Fibroblast of lung (primary cell): ENCODE data around the gene TENM3. TPM values are rescaled to one million over a fixed set of nuclear protein-coding genes. Genes with fewer than 3 reads are reported as not detected.

ENCODE experiments used
- DNase-seq, 2 donors: peaks; one replicate each; pipeline versions ENCODE4 v3.0.0 to v3.0.0-alpha.2; 2010; ENCODE audit warnings: low read depth in 2 of 2
- H2AFZ ChIP-seq: 2 replicates; pipeline ENCODE4 v1.5.1; 2012; ENCODE audit warnings: low read length, control low read depth, inconsistent platforms
- H3K27ac ChIP-seq: 2 replicates; pipeline ENCODE4 v1.5.1; 2011; ENCODE audit warnings: low read length, control low read depth; ENCODE audit not compliant: insufficient read depth
- H3K27me3 ChIP-seq: 2 replicates; pipeline ENCODE4 v1.5.1; 2011; ENCODE audit warnings: mild to moderate bottlenecking, low read length; ENCODE audit not compliant: control insufficient read depth, insufficient read depth
- H3K36me3 ChIP-seq: 2 replicates; pipeline ENCODE4 v1.5.1; 2011; ENCODE audit warnings: low read length; ENCODE audit not compliant: control insufficient read depth, insufficient read depth
- H3K4me1 ChIP-seq: 2 replicates; pipeline ENCODE4 v1.5.1; 2011; ENCODE audit warnings: low read length; ENCODE audit not compliant: control insufficient read depth, insufficient read depth; ENCODE audit errors: extremely low read depth
- H3K4me2 ChIP-seq: 2 replicates; pipeline ENCODE4 v1.5.1; 2011; ENCODE audit warnings: low read length, control low read depth; ENCODE audit not compliant: insufficient read depth; ENCODE audit errors: extremely low read depth
- H3K4me3 ChIP-seq, 4 experiments: fragments of 200-600 bp in 1 of 4; sonication (generic) in 1 of 4; replicated peaks in 1 of 4; 2 replicates each; pipeline ENCODE4 v1.5.1; 2011 to 2016; ENCODE audit warnings: low read length in 4 of 4, low read depth in 3 of 4, mild to moderate bottlenecking in 3 of 4, control low read depth in 2 of 4, inconsistent platforms in 1 of 4, mixed read lengths in 1 of 4; ENCODE audit not compliant: insufficient read depth in 1 of 4; ENCODE audit errors: control extremely low read depth in 1 of 4
- H3K79me2 ChIP-seq: 2 replicates; pipeline ENCODE4 v1.5.1; 2012; ENCODE audit warnings: mild to moderate bottlenecking, low read length, inconsistent platforms; ENCODE audit not compliant: control insufficient read depth, insufficient read depth
- H3K9ac ChIP-seq: 2 replicates; pipeline ENCODE4 v1.5.1; 2011; ENCODE audit warnings: mild to moderate bottlenecking, low read length, control low read depth; ENCODE audit not compliant: insufficient read depth
- H3K9me3 ChIP-seq: 2 replicates; pipeline ENCODE4 v1.5.1; 2012; ENCODE audit warnings: low read depth, low read length; ENCODE audit not compliant: control insufficient read depth, insufficient read depth
- H4K20me1 ChIP-seq: 2 replicates; pipeline ENCODE4 v1.5.1; 2011; ENCODE audit warnings: low read length; ENCODE audit not compliant: control insufficient read depth, insufficient read depth; ENCODE audit errors: extremely low read depth
- EZH2 ChIP-seq: IDR thresholded peaks from 2 replicates; pipeline ENCODE4 v1.5.1; 2012; ENCODE audit warnings: low read length, control low read depth, mild to moderate bottlenecking; ENCODE audit errors: missing control alignments
- polyA plus RNA-seq, 2 donors: library from polyadenylated mRNA; depleted of rRNA in 1 of 2; stranded (reverse) in 1 of 2; unstranded in 1 of 2; fragments of >200 nt; gene quantifications; 2 replicates each; pipeline ENCODE4 v1.2.1, GENCODE V29; 2011 to 2012; ENCODE audit warnings: missing spikeins in 1 of 2
- total RNA-seq: library from RNA; depleted of rRNA; stranded (reverse); fragments of >200 nt; gene quantifications from 2 replicates; pipeline ENCODE4 v1.2.1, GENCODE V29; 2014
- TF ChIP-seq, protein P1 (sequence below), 2 donors: IDR thresholded peaks in 1 of 2; conservative IDR thresholded peaks in 1 of 2; 1 replicate in 1 of 2; 2 replicates in 1 of 2; pipeline ENCODE4 v1.5.1; 2011 to 2012; ENCODE audit warnings: low read length in 2 of 2, control low read depth in 1 of 2, inconsistent platforms in 1 of 2, low read depth in 1 of 2, mild to moderate bottlenecking in 1 of 2

TENM3 gene
- total and polyA plus RNA-seq, 2 donors (not counting 1 experiment from before 2014, with no cell fraction given): 2.7 to 3.6 TPM

DNA sequence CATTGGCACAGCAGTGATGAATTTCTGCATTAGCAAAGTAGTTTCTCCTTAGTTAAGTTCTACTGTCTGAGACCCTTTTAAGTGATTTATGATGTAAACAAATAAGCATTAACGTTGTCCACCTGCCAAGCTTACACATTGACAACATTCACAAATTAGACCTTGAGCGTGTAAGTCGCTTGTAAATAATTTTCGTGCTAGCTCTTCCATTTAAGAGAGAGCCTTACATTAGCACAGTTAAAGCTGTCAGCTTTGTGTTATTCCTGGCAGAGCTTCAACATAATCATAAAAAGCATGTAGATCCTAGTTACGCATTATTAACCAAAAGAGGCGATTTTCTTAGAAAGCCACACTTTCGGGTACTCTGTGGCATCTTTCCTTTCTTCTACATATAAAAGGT is 546.3 kb downstream of the TENM3 start:
- Histone ChIP-seq H3K4me3 (no peak overlapping the region), H2AFZ (no peak overlapping the region), H3K79me2 (no peaks in the 10 kb centered on the region), H3K9ac (no peak overlapping the region), H3K36me3 (no peaks in the 10 kb centered on the region), H3K27me3 (no peaks in the 10 kb centered on the region), H3K4me1 (no peaks in the 10 kb centered on the region), H3K27ac (no peak overlapping the region), H3K4me2 (no peak overlapping the region), H4K20me1 (no peaks in the 10 kb centered on the region), H3K9me3 (no peaks in the 10 kb centered on the region)
- TF ChIP-seq EZH2: no peak
- TF ChIP-seq, protein P1, sequence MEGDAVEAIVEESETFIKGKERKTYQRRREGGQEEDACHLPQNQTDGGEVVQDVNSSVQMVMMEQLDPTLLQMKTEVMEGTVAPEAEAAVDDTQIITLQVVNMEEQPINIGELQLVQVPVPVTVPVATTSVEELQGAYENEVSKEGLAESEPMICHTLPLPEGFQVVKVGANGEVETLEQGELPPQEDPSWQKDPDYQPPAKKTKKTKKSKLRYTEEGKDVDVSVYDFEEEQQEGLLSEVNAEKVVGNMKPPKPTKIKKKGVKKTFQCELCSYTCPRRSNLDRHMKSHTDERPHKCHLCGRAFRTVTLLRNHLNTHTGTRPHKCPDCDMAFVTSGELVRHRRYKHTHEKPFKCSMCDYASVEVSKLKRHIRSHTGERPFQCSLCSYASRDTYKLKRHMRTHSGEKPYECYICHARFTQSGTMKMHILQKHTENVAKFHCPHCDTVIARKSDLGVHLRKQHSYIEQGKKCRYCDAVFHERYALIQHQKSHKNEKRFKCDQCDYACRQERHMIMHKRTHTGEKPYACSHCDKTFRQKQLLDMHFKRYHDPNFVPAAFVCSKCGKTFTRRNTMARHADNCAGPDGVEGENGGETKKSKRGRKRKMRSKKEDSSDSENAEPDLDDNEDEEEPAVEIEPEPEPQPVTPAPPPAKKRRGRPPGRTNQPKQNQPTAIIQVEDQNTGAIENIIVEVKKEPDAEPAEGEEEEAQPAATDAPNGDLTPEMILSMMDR (conservative IDR thresholded peaks at IDR 0.05 in 1 of 2, IDR thresholded peaks at IDR 0.05 in 1 of 2; ENCODE audit: low read depth in 1 of 2, low read length in 2 of 2): no peak
- no peak for DNase-seq

DNA sequence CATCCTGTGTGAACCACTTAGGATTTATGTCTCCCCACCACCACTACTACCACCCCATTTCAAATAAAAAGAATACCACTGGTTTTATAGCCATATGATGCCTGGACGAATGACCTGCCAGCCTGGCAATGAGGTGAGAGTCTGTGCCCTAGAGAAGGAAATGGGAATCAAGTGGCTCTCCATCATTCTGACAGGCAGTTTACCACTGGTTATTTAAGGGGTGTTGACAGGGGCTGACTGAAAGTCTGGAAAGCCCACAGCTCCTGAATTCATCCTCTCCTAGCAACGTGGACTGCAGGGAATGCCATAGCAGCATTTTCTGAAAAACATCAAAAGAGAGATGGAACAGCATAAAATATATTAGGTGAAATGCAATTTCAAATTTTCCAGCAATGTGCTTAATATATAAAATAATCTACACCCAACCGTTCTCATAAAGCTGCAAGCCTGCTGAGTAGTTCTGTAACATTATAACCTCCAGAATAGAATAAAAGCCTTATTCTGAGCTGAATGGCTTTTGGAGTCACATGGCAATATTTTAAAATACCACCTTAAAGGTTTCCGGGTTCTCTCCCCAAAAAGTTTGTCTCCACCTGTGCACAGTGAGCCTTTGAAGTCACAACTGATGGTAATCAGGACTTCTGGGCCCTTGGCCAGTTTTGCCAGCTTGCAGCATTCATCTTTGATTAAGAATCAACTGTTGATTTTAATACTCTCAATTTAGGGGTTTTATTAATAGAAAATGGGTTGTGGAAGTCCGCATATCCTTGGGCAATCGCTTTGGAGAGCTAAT is 552.4 kb downstream of the TENM3 start:
- DNase-seq: no peak
- no peak overlapping the region for H3K4me3 ChIP-seq
- H3K27ac ChIP-seq: no peak overlapping the region
- no peak overlapping the region for H3K4me2 ChIP-seq
- no peaks in the 10 kb centered on the region for H3K79me2 ChIP-seq
- TF ChIP-seq, protein P1 (conservative IDR thresholded peaks at IDR 0.05 in 1 of 2, IDR thresholded peaks at IDR 0.05 in 1 of 2; ENCODE audit: low read depth in 1 of 2, low read length in 2 of 2): no peak
- TF ChIP-seq EZH2: no peak
- no peak overlapping the region for H2AFZ ChIP-seq
- H3K4me1 ChIP-seq: no peaks in the 10 kb centered on the region
- no peaks in the 10 kb centered on the region for H3K27me3 ChIP-seq
- no peaks in the 10 kb centered on the region for H3K36me3 ChIP-seq
- H4K20me1 ChIP-seq: no peaks in the 10 kb centered on the region
- no peaks in the 10 kb centered on the region for H3K9me3 ChIP-seq
- no peak overlapping the region for H3K9ac ChIP-seq

DNA sequence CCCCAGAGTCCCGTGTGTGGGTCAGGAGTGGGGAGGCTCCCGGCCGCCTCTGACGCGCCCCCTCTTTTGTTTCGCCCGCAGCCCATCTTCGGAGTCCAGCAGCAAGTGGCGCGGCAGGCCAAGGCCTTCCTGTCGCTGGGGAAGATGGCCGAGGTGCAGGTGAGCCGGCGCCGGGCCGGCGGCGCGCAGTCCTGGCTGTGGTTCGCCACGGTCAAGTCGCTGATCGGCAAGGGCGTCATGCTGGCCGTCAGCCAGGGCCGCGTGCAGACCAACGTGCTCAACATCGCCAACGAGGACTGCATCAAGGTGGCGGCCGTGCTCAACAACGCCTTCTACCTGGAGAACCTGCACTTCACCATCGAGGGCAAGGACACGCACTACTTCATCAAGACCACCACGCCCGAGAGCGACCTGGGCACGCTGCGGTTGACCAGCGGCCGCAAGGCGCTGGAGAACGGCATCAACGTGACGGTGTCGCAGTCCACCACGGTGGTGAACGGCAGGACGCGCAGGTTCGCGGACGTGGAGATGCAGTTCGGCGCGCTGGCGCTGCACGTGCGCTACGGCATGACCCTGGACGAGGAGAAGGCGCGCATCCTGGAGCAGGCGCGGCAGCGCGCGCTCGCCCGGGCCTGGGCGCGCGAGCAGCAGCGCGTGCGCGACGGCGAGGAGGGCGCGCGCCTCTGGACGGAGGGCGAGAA is 556.5 kb downstream of the TENM3 start:
- Histone ChIP-seq H2AFZ (no peak overlapping the region), H3K4me1 (no peaks in the 10 kb centered on the region), H3K36me3 (no peaks in the 10 kb centered on the region), H3K4me3 (no peak overlapping the region), H3K4me2 (no peak overlapping the region), H3K27ac (no peak overlapping the region), H3K9me3 (no peaks in the 10 kb centered on the region), H3K9ac (no peak overlapping the region), H4K20me1 (no peaks in the 10 kb centered on the region), H3K79me2 (no peaks in the 10 kb centered on the region), H3K27me3 (no peaks in the 10 kb centered on the region)
- TF ChIP-seq, protein P1 (conservative IDR thresholded peaks at IDR 0.05 in 1 of 2, IDR thresholded peaks at IDR 0.05 in 1 of 2; ENCODE audit: low read depth in 1 of 2, low read length in 2 of 2): no peak
- no peak for TF ChIP-seq EZH2
- no peak for DNase-seq
